SK-N-SH (cell line): Measurements from ENCODE around the gene ABCB9. TPM values are rescaled to one million over a fixed set of nuclear protein-coding genes. Genes with fewer than 3 reads are reported as not detected.

Source experiments
- CTCF ChIA-PET: fragments of 300-600, 350-600 bp; formaldehyde crosslinking; extraction: SDS; loops from one replicate; lab custom pipeline; 2021; lab: Yijun Ruan, JAX
- POLR2A ChIA-PET: fragments of 350-600 bp; sonication (Branson Sonifier 250); formaldehyde crosslinking; extraction: SDS; loops from one replicate; lab custom pipeline; 2020; ENCODE audit warnings: antibody characterized with exemption, inconsistent platforms; lab: Yijun Ruan, JAX
- DNase-seq: peaks from one replicate; pipeline ENCODE4 v3.0.0; 2012
- H2AFZ ChIP-seq: fragments of 200-600 bp; sonication (generic); 2 replicates; pipeline ENCODE4 v1.8.1; 2016; ENCODE audit warnings: antibody characterized with exemption, mild to moderate bottlenecking, low read depth
- H3F3A ChIP-seq: fragments of 200-600 bp; sonication (generic); replicated peaks from 2 replicates; pipeline ENCODE3; 2016; ENCODE audit warnings: antibody characterized with exemption, mild to moderate bottlenecking; ENCODE audit not compliant: insufficient read depth
- H3K27ac ChIP-seq, 2 experiments: fragments of 200-500 bp in 1 of 2; fragments of 200-600 bp in 1 of 2; sonication (Bioruptor generic) in 1 of 2; sonication (generic), shearing (Covaris generic) in 1 of 2; 2 replicates each; pipeline versions ENCODE4 v1.5.1 to v1.6.1; 2014 to 2016; ENCODE audit warnings: low read depth in 2 of 2, inconsistent platforms in 1 of 2, low read length in 1 of 2, mild to moderate bottlenecking in 1 of 2, mixed read lengths in 1 of 2
- H3K27me3 ChIP-seq: fragments of 200-600 bp; sonication (generic), shearing (Covaris generic); 2 replicates; pipeline ENCODE4 v1.6.1; 2016; ENCODE audit warnings: mixed run types; ENCODE audit not compliant: insufficient read depth
- H3K36me3 ChIP-seq, 2 experiments: fragments of 200-500 bp in 1 of 2; fragments of 200-600 bp in 1 of 2; sonication (Bioruptor generic) in 1 of 2; sonication (generic) in 1 of 2; replicated peaks in 1 of 2; 2 replicates each; pipeline versions ENCODE3 to v1.5.1; 2014 to 2016; ENCODE audit warnings: low read length in 1 of 2, mild to moderate bottlenecking in 1 of 2; ENCODE audit not compliant: insufficient read depth in 2 of 2, control insufficient read depth in 1 of 2
- H3K4me1 ChIP-seq, 2 experiments: fragments of 200-500 bp in 1 of 2; fragments of 200-600 bp in 1 of 2; sonication (Bioruptor generic) in 1 of 2; sonication (generic), shearing (Covaris generic) in 1 of 2; 2 replicates each; pipeline versions ENCODE4 v1.5.1 to v1.6.1; 2014 to 2016; ENCODE audit warnings: low read depth in 1 of 2, low read length in 1 of 2, mixed run types in 1 of 2; ENCODE audit not compliant: insufficient read depth in 2 of 2, control insufficient read depth in 1 of 2
- H3K4me2 ChIP-seq: fragments of 200-600 bp; sonication (generic), shearing (Covaris generic); 2 replicates; pipeline ENCODE4 v1.6.1; 2017; ENCODE audit warnings: mixed run types
- H3K4me3 ChIP-seq, 2 experiments: fragments of 200-500 bp in 1 of 2; fragments of 200-600 bp in 1 of 2; sonication (Bioruptor generic) in 1 of 2; sonication (generic), shearing (Covaris generic) in 1 of 2; 2 replicates each; pipeline versions ENCODE4 v1.5.1 to v1.8.1; 2014 to 2016; ENCODE audit warnings: low read depth in 2 of 2, inconsistent platforms in 1 of 2, low read length in 1 of 2, mild to moderate bottlenecking in 1 of 2, mixed read lengths in 1 of 2, moderate library complexity in 1 of 2
- H3K79me2 ChIP-seq: fragments of 200-600 bp; sonication (generic); 2 replicates; pipeline ENCODE4 v1.8.1; 2017; ENCODE audit warnings: mild to moderate bottlenecking; ENCODE audit not compliant: insufficient read depth
- H3K9ac ChIP-seq: fragments of 200-600 bp; sonication (generic); 2 replicates; pipeline ENCODE4 v1.6.1; 2017; ENCODE audit warnings: mixed run types
- H3K9me2 ChIP-seq: fragments of 200-600 bp; sonication (generic); 2 replicates; pipeline ENCODE4 v1.6.1; 2017; ENCODE audit warnings: mixed run types
- H3K9me3 ChIP-seq: fragments of 200-600 bp; sonication (generic); 2 replicates; pipeline ENCODE4 v1.6.1; 2017; ENCODE audit warnings: mixed run types, mild to moderate bottlenecking, moderate library complexity
- H4K20me1 ChIP-seq: fragments of 200-600 bp; sonication (generic); 2 replicates; pipeline ENCODE4 v1.6.1; 2017; ENCODE audit warnings: mild to moderate bottlenecking, mixed run types; ENCODE audit not compliant: insufficient read depth
- ELF1 ChIP-seq: IDR thresholded peaks from 2 replicates; pipeline ENCODE4 v1.4.0; 2012
- GABPA ChIP-seq: IDR thresholded peaks from 2 replicates; pipeline ENCODE4 v1.4.0; 2012; ENCODE audit warnings: low read depth, mild to moderate bottlenecking
- MAX ChIP-seq: IDR thresholded peaks from 2 replicates; pipeline ENCODE4 v1.4.0; 2012; ENCODE audit warnings: low read depth
- MEF2A ChIP-seq: IDR thresholded peaks from 2 replicates; pipeline ENCODE4 v1.4.0; 2012; ENCODE audit warnings: low read depth, borderline replicate concordance
- NFIC ChIP-seq: IDR thresholded peaks from 2 replicates; pipeline ENCODE4 v1.4.0; 2012; ENCODE audit warnings: borderline replicate concordance
- PBX3 ChIP-seq: IDR thresholded peaks from 2 replicates; pipeline ENCODE4; 2012
- RCOR1 ChIP-seq: fragments of 150-350 bp; IDR thresholded peaks from 2 replicates; pipeline ENCODE4 v1.6.1; 2017; ENCODE audit warnings: antibody characterized with exemption, low read length
- USF2 ChIP-seq: fragments of 150-350 bp; IDR thresholded peaks from 2 replicates; pipeline ENCODE4 v1.6.1; 2017; ENCODE audit warnings: antibody characterized with exemption, low read length, low read depth, borderline replicate concordance
- WGBS: methylation state at CpG from one replicate; pipeline ENCODE4 v1.1.6; 2017; ENCODE audit warnings: low lambda C conversion rate; 5-methylcytosine and 5-hydroxymethylcytosine counted together
- polyA plus RNA-seq, 3 experiments: library from polyadenylated mRNA; depleted of rRNA; stranded (reverse); fragments of >200 nt; gene quantifications; 2 replicates each; pipeline ENCODE4 v1.2.3, GENCODE V29; 2012
- TF ChIP-seq, protein P1 (sequence below): fragments of 200-600 bp; sonication (generic); IDR thresholded peaks from 2 replicates; pipeline ENCODE4 v1.6.1; 2017; ENCODE audit warnings: antibody characterized with exemption, mild to moderate bottlenecking, moderate library complexity
- TF ChIP-seq, protein P2 (sequence below): IDR thresholded peaks from 2 replicates; pipeline ENCODE4 v1.4.0; 2012; ENCODE audit warnings: low read depth, borderline replicate concordance
- TF ChIP-seq, protein P3 (sequence below): IDR thresholded peaks from 2 replicates; pipeline ENCODE4 v1.4.0; 2012; ENCODE audit warnings: low read depth, borderline replicate concordance

Gene ABCB9
- polyA plus RNA-seq, 1 of the 3 experiments (the other 2 are of a cell fraction): 6.2 TPM

DNA sequence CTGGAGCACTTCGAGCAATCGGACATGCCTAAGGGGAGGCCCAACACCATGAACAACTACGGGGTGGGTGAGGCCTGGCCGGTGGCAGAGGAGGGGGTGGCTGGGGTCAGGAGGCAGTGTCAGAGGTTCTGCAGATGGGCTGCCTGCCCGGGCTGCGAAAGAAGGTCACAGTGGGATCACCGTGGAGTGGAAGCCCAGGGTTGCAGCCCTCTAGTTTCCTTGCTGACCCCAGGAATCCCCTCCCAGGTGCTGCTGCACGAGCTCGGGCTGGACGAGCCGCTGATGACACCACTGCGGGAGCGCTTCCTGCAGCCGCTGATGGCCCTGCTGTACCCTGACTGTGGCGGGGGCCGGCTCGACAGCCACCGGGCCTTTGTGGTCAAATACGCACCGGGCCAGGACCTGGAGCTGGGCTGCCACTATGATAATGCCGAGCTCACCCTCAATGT lies 12.3 kb upstream of the ABCB9 start:
- H3K9ac ChIP-seq: no peak overlapping the region
- H3K27me3 ChIP-seq: no peaks in the 10 kb centered on the region
- no peaks in the 10 kb centered on the region for H3F3A ChIP-seq
- no peak for DNase-seq
- no peak overlapping the region for H3K27ac ChIP-seq
- H3K4me3 ChIP-seq: no peak overlapping the region
- no peaks in the 10 kb centered on the region for H3K9me2 ChIP-seq
- peaks cover 10% of the 10 kb centered on the region; the same call in 1 of the 2 replicates for H4K20me1 ChIP-seq
- TF ChIP-seq GABPA: no peak
- TF ChIP-seq ELF1: no peak
- H3K4me1 ChIP-seq: peaks cover 13 to 49% of the 10 kb centered on the region in 2 experiments; a peak in 3 of 4 replicates
- H3K4me2 ChIP-seq: no peak overlapping the region
- no peak overlapping the region for H2AFZ ChIP-seq
- no peaks in the 10 kb centered on the region for H3K9me3 ChIP-seq
- 84% methylated on average over 4 of the region's 21 CpGs for WGBS
- ChIA-PET CTCF (interaction anchor here (0.6 to 5.0 kb wide), 3 partner anchors 8 to 260 kb away, joined by 4 to 25 read pairs (median 5); no protein-coding TSS in a partner anchor), POLR2A (interaction anchor here (1.0 to 2.0 kb wide), 3 partner anchors 10 to 255 kb away, joined by 3 to 6 read pairs (median 3); partner anchors contain the start of genes MPHOSPH9 and MTRFR)
- H3K36me3 ChIP-seq: peaks cover 0 to 22% of the 10 kb centered on the region in 2 experiments
- peaks cover 86% of the 10 kb centered on the region for H3K79me2 ChIP-seq

DNA sequence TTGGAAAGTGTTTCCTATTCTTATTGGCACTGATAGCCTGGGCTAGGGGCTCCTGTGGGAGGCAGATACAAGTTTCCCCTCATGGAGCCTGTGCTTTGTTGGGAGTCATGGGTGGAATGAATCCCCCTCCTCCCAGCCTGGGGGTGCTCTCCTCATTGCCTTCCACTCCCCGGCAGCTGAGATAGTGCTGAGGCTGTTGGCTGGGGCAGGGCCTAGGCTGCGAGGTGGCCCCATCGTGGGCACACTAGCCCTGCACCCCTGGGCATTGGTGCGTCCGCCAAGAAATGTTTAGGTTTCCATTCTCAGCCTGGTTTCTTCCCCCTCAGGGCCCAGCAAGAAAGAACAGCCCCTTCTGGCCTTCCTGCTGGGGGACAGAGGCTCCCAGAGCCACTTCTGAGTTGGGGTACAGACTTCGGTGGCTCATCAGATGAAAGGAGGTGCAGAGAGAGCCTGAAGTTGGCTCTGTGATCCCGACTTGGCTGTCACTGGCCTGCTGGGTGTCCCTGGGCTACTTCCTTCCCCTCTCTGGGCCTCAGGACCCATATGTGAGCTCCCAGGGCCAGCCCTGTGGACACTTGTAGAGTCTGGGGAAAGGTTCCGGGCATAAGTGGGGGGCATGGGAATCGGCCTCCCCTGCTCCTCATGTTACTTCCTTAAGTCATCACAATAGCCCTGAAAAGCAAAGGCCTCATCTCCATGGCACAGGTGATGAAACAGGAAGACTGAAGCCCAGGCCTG lies 11.6 kb upstream of the ABCB9 start:
- Histone ChIP-seq H3F3A (no peaks in the 10 kb centered on the region), H3K9ac (no peak overlapping the region), H3K4me1 (peaks cover 13 to 42% of the 10 kb centered on the region in 2 experiments; a peak in 3 of 4 replicates), H3K4me2 (no peak overlapping the region), H3K9me3 (no peaks in the 10 kb centered on the region), H3K27me3 (no peaks in the 10 kb centered on the region), H3K36me3 (peaks cover 0 to 15% of the 10 kb centered on the region in 2 experiments), H3K27ac (no peak overlapping the region), H3K4me3 (no peak overlapping the region), H4K20me1 (peaks cover 10% of the 10 kb centered on the region; the same call in 1 of the 2 replicates), H3K79me2 (peaks cover 86% of the 10 kb centered on the region), H3K9me2 (no peaks in the 10 kb centered on the region), H2AFZ (no peak overlapping the region)
- CTCF ChIA-PET: interaction anchor here (1.4 kb wide), 1 partner anchor 117 kb away, joined by 5 read pairs; no protein-coding TSS in a partner anchor
- POLR2A ChIA-PET: interaction anchor here (1.3 kb wide), 1 partner anchor 9 kb away, joined by 3 read pairs; no protein-coding TSS in a partner anchor
- 80% methylated on average over 4 of the region's 9 CpGs for WGBS
- no peak for DNase-seq
- TF ChIP-seq USF2 (no peak), MEF2A (no peak)

GRCh38 chr12:122977153-122977552 lies 10.9 kb upstream of the ABCB9 start:
- Histone ChIP-seq H4K20me1 (peaks cover 5% of the 10 kb centered on the region; the same call in 1 of the 2 replicates), H3K36me3 (peaks cover 0 to 11% of the 10 kb centered on the region in 2 experiments), H2AFZ (no peak overlapping the region), H3K4me2 (no peak overlapping the region), H3K79me2 (peaks cover 79% of the 10 kb centered on the region), H3F3A (no peaks in the 10 kb centered on the region), H3K27ac (no peak overlapping the region), H3K9me2 (no peaks in the 10 kb centered on the region), H3K27me3 (no peaks in the 10 kb centered on the region), H3K9ac (no peak overlapping the region), H3K4me1 (peaks cover 13 to 36% of the 10 kb centered on the region in 2 experiments; a peak in 3 of 4 replicates), H3K9me3 (no peaks in the 10 kb centered on the region), H3K4me3 (no peak overlapping the region)
- 92% methylated on average over 6 of the region's 6 CpGs for WGBS
- no peak for DNase-seq
- ChIA-PET POLR2A (interaction anchor here (1.3 kb wide), 1 partner anchor 8 kb away, joined by 3 read pairs; no protein-coding TSS in a partner anchor), CTCF (interaction anchor here (0.7 kb wide), 1 partner anchor 261 kb away, joined by 3 read pairs; no protein-coding TSS in a partner anchor)
- TF ChIP-seq MAX (no peak), PBX3 (no peak), RCOR1 (no peak), GABPA (no peak), NFIC (no peak)
- TF ChIP-seq, protein P1, sequence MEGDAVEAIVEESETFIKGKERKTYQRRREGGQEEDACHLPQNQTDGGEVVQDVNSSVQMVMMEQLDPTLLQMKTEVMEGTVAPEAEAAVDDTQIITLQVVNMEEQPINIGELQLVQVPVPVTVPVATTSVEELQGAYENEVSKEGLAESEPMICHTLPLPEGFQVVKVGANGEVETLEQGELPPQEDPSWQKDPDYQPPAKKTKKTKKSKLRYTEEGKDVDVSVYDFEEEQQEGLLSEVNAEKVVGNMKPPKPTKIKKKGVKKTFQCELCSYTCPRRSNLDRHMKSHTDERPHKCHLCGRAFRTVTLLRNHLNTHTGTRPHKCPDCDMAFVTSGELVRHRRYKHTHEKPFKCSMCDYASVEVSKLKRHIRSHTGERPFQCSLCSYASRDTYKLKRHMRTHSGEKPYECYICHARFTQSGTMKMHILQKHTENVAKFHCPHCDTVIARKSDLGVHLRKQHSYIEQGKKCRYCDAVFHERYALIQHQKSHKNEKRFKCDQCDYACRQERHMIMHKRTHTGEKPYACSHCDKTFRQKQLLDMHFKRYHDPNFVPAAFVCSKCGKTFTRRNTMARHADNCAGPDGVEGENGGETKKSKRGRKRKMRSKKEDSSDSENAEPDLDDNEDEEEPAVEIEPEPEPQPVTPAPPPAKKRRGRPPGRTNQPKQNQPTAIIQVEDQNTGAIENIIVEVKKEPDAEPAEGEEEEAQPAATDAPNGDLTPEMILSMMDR: no peak
- TF ChIP-seq, protein P2, sequence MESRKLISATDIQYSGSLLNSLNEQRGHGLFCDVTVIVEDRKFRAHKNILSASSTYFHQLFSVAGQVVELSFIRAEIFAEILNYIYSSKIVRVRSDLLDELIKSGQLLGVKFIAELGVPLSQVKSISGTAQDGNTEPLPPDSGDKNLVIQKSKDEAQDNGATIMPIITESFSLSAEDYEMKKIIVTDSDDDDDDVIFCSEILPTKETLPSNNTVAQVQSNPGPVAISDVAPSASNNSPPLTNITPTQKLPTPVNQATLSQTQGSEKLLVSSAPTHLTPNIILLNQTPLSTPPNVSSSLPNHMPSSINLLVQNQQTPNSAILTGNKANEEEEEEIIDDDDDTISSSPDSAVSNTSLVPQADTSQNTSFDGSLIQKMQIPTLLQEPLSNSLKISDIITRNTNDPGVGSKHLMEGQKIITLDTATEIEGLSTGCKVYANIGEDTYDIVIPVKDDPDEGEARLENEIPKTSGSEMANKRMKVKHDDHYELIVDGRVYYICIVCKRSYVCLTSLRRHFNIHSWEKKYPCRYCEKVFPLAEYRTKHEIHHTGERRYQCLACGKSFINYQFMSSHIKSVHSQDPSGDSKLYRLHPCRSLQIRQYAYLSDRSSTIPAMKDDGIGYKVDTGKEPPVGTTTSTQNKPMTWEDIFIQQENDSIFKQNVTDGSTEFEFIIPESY: no peak
- TF ChIP-seq, protein P3, sequence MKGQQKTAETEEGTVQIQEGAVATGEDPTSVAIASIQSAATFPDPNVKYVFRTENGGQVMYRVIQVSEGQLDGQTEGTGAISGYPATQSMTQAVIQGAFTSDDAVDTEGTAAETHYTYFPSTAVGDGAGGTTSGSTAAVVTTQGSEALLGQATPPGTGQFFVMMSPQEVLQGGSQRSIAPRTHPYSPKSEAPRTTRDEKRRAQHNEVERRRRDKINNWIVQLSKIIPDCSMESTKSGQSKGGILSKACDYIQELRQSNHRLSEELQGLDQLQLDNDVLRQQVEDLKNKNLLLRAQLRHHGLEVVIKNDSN: no peak
